T-helper 1 cell (primary cell): ENCODE data around the gene WDR1.

Experiments
- DNase-seq, 5 donors: peaks; one replicate each; pipeline ENCODE4 v3.0.0-alpha.2; 2012 to 2020
- total RNA-seq, 4 donors: gene quantifications; one replicate each; lab custom pipeline; 2026; lab: John Stamatoyannopoulos, UW

WDR1 gene
- 259 to 312 (median 307) reads per million in 4 donors for total RNA-seq

- DNase-seq = peak; percentile 79 to 95 (median 94)
These were observed at the start of gene WDR1 for GRCh38 chr4:10116569-10117358. Gene WDR1, minus strand, starts transcription at chr4:10116799. Its CDS starts 133 bp downstream, at chr4:10116666.

GRCh38 chr4:10164877-10165283 lies 48.3 kb upstream of the WDR1 start:
- no peak for DNase-seq

GRCh38 chr4:10163296-10163695 lies 46.7 kb upstream of the WDR1 start:
- no peak for DNase-seq

GRCh38 chr4:10162341-10163000 lies 45.9 kb upstream of the WDR1 start:
- no peak for DNase-seq

- peak in 2 of 5 donors; percentile 4 to 82 for DNase-seq
These were observed 45.2 kb upstream of the WDR1 start for GRCh38 chr4:10161840-10162239.

GRCh38 chr4:10161146-10161545 lies 44.5 kb upstream of the WDR1 start:
- DNase-seq = no peak

GRCh38 chr4:10160281-10160856 lies 43.8 kb upstream of the WDR1 start:
- DNase-seq = peak in 1 of 5 donors; percentile 47

GRCh38 chr4:10159671-10160070 lies 43.1 kb upstream of the WDR1 start:
- no peak for DNase-seq

- no peak for DNase-seq
These were observed 41.8 kb upstream of the WDR1 start for GRCh38 chr4:10158333-10158942.

GRCh38 chr4:10157478-10158332 lies 41.1 kb upstream of the WDR1 start:
- DNase-seq = peak in 3 of 5 donors; percentile 5 to 49 (median 20)

- DNase-seq = no peak
These were observed 37.6 kb upstream of the WDR1 start for GRCh38 chr4:10154241-10154640.

GRCh38 chr4:10153161-10153560 lies 36.6 kb upstream of the WDR1 start:
- DNase-seq = no peak

GRCh38 chr4:10151182-10151581 lies 34.6 kb upstream of the WDR1 start:
- no peak for DNase-seq

GRCh38 chr4:10144966-10145365 lies 28.4 kb upstream of the WDR1 start:
- no peak for DNase-seq

- DNase-seq = no peak
These were observed 27.9 kb upstream of the WDR1 start for GRCh38 chr4:10144479-10144878.

GRCh38 chr4:10143171-10143570 lies 26.6 kb upstream of the WDR1 start:
- no peak for DNase-seq

- DNase-seq = no peak
These were observed 24.5 kb upstream of the WDR1 start for GRCh38 chr4:10140866-10141759.

- DNase-seq = no peak
These were observed 22.9 kb upstream of the WDR1 start for GRCh38 chr4:10139518-10139917.

GRCh38 chr4:10135260-10135659 lies 18.7 kb upstream of the WDR1 start:
- no peak for DNase-seq

- no peak for DNase-seq
These were observed 17.5 kb upstream of the WDR1 start for GRCh38 chr4:10134141-10134540.

- no peak for DNase-seq
These were observed 14.6 kb upstream of the WDR1 start for GRCh38 chr4:10131202-10131601.
